Adrenal gland (tissue), 5 donors: ENCODE results near the gene HAUS7.

Experiments
- POLR2A ChIP-seq, 2 donors: fragments of 450-650 bp; IDR thresholded peaks; one replicate each; pipeline ENCODE4 v1.6.1; 2017; ENCODE audit warnings: antibody characterized with exemption in 2 of 2, mild to moderate bottlenecking in 2 of 2, moderate library complexity in 1 of 2
- TF ChIP-seq, protein P1 (sequence below), 6 experiments: fragments of 450-650 bp in 4 of 6; fragments of 200-600 bp in 2 of 6; sonication (generic) in 1 of 6; IDR thresholded peaks; 1 replicate in 5 of 6; 2 replicates in 1 of 6; pipeline versions ENCODE4 v1.5.1 to v1.8.0; 2016 to 2021; ENCODE audit warnings: antibody characterized with exemption in 6 of 6, mild to moderate bottlenecking in 2 of 6, moderate library complexity in 1 of 6
- donor health status: DM: no; HTN: no; CAD: no.

GRCh38 chrX:153463556-153463955, 6.8 kb downstream of the HAUS7 start:
- TF ChIP-seq, protein P1, sequence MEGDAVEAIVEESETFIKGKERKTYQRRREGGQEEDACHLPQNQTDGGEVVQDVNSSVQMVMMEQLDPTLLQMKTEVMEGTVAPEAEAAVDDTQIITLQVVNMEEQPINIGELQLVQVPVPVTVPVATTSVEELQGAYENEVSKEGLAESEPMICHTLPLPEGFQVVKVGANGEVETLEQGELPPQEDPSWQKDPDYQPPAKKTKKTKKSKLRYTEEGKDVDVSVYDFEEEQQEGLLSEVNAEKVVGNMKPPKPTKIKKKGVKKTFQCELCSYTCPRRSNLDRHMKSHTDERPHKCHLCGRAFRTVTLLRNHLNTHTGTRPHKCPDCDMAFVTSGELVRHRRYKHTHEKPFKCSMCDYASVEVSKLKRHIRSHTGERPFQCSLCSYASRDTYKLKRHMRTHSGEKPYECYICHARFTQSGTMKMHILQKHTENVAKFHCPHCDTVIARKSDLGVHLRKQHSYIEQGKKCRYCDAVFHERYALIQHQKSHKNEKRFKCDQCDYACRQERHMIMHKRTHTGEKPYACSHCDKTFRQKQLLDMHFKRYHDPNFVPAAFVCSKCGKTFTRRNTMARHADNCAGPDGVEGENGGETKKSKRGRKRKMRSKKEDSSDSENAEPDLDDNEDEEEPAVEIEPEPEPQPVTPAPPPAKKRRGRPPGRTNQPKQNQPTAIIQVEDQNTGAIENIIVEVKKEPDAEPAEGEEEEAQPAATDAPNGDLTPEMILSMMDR (IDR thresholded peaks at IDR 0.05) = no peak
- TF ChIP-seq POLR2A (IDR thresholded peaks at IDR 0.05) = no peak
